ENCODE data around the gene SLC7A4. TPM values are rescaled to one million over a fixed set of nuclear protein-coding genes. Genes with fewer than 3 reads are reported as not detected.

The SLC7A4 gene
- total and polyA plus RNA-seq, 2 of the 8 experiments (the other 6 are each of a cell fraction or from before 2014, with no cell fraction given), result 0.92 TPM; not detected in 1

DNA sequence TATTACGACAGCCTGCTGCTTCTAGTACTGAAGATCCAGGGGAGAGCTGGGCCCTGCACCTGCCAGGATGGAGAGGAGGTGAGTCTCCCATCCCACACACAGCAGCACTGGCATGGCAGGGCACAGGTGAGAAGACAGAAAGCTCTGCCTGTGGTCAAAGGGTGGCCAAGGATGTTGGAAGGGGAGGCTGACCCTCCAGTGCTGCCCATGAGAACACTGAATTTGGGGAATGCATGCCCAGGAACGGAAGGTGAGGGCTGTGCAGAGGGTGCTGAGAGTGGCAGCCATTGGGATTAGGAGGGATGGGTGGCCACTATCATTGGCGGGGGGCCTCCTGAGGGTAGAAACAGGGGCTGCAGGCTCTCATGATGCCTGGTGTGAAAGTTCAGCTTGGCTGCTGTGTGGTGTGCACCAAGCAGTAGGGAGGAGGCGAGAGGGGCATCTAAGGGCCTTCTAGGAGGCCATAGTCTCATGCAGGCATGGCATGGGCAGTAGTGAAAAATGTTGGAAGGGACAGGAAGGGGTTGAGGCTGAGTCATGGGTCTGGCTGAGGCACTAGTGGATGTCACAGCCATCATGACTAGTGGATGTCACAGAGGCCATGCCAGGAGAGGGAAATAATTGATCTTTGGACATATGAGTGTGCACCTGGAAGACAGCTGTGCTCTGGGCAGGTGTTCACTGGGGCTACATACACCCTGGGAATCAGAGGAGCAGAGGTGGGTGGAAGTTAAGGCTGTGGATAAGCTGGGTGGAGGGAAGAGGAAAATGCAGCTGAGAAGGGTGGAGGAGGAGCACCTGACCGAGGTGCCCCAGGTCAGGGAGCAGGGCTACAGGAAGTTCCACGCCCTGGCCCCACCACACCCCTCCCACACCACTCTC, 10.9 kb upstream of the SLC7A4 start (continued):
- TF ChIP-seq CHD1 (IDR thresholded peaks at IDR 0.05; ENCODE audit: low read depth, low read length) (no peak), SP4 (IDR thresholded peaks at IDR 0.05; ENCODE audit: low read length) (no peak), EP300 (IDR thresholded peaks at IDR 0.05; ENCODE audit: borderline replicate concordance in 1 of 2, low read depth in 2 of 2, low read length in 2 of 2) (no peak), CEBPB (IDR thresholded peaks at IDR 0.05; ENCODE audit: low read depth, low read length) (no peak), POU5F1 (IDR thresholded peaks at IDR 0.05; ENCODE audit: low read depth, low read length) (no peak), CHD2 (IDR thresholded peaks at IDR 0.05; ENCODE audit: low read length) (no peak), KDM4A (IDR thresholded peaks at IDR 0.05; ENCODE audit: low read depth, low read length, severe bottlenecking) (no peak), ZNF274 (IDR thresholded peaks at IDR 0.05; ENCODE audit: borderline replicate concordance, extremely low read depth, low read length) (no peak)
- TF ChIP-seq, protein P1, sequence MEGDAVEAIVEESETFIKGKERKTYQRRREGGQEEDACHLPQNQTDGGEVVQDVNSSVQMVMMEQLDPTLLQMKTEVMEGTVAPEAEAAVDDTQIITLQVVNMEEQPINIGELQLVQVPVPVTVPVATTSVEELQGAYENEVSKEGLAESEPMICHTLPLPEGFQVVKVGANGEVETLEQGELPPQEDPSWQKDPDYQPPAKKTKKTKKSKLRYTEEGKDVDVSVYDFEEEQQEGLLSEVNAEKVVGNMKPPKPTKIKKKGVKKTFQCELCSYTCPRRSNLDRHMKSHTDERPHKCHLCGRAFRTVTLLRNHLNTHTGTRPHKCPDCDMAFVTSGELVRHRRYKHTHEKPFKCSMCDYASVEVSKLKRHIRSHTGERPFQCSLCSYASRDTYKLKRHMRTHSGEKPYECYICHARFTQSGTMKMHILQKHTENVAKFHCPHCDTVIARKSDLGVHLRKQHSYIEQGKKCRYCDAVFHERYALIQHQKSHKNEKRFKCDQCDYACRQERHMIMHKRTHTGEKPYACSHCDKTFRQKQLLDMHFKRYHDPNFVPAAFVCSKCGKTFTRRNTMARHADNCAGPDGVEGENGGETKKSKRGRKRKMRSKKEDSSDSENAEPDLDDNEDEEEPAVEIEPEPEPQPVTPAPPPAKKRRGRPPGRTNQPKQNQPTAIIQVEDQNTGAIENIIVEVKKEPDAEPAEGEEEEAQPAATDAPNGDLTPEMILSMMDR (IDR thresholded peaks at IDR 0.05; ENCODE audit: control extremely low read depth in 1 of 3, insufficient read depth in 1 of 3, low read depth in 1 of 3, low read length in 3 of 3), result no peak

Measured in H1 (cell line).